RWPE1 (cell line): ENCODE measurements around the gene METTL9.
"Not testable (repeated sequence)": the region's sequence is repeated elsewhere in the genome, so short reads cannot be mapped to it uniquely, and the experiment has no call there.

Experiments used
- CTCF ChIA-PET: fragments of 350-600 bp; sonication (Branson Sonifier 250); formaldehyde crosslinking; extraction: SDS; loops from one replicate; lab custom pipeline; 2021; lab: Yijun Ruan, JAX
- POLR2A ChIA-PET: fragments of 400-600 bp; formaldehyde crosslinking; extraction: SDS; loops from one replicate; lab custom pipeline; 2020; ENCODE audit warnings: antibody characterized with exemption; ENCODE audit not compliant: low non-redundant PET; lab: Yijun Ruan, JAX
- DNase-seq: peaks from one replicate; pipeline ENCODE4 v3.0.0; 2012; ENCODE audit warnings: low spot score
- H3K27ac ChIP-seq: fragments of 450-650 bp; 2 replicates; pipeline ENCODE4 v1.5.1; 2017
- TF ChIP-seq, protein P1 (sequence below): fragments of 450-650 bp; conservative IDR thresholded peaks from 2 replicates; pipeline ENCODE4 v1.5.1; 2017; ENCODE audit warnings: low read depth, mild to moderate bottlenecking

METTL9 gene

DNA sequence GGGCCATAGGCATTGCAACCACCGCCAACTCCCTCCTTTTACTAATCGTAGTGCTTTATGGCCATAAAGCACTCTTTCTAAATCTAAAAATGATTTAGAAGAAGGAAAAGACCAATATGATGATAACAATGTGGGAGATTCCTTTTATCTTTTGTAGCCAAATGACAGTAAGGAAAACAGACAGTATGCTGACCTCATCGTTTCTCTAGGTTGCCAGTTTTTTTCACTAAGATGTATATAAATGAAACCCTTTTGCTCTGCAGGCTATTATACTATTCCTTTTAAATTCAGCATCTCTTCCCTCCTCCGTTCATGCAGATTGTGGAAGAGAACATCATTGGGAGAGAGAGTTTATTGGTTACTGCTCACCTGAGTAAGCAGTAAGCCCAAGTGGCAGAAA, 89.7 kb downstream of the METTL9 start:
- H3K27ac ChIP-seq, result no peak overlapping the region
- CTCF ChIA-PET, result no interaction called here
- TF ChIP-seq, protein P1, sequence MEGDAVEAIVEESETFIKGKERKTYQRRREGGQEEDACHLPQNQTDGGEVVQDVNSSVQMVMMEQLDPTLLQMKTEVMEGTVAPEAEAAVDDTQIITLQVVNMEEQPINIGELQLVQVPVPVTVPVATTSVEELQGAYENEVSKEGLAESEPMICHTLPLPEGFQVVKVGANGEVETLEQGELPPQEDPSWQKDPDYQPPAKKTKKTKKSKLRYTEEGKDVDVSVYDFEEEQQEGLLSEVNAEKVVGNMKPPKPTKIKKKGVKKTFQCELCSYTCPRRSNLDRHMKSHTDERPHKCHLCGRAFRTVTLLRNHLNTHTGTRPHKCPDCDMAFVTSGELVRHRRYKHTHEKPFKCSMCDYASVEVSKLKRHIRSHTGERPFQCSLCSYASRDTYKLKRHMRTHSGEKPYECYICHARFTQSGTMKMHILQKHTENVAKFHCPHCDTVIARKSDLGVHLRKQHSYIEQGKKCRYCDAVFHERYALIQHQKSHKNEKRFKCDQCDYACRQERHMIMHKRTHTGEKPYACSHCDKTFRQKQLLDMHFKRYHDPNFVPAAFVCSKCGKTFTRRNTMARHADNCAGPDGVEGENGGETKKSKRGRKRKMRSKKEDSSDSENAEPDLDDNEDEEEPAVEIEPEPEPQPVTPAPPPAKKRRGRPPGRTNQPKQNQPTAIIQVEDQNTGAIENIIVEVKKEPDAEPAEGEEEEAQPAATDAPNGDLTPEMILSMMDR, result no peak
- DNase-seq, result no peak
- POLR2A ChIA-PET, result no interaction called here

GRCh38 chr16:21690967-21691366, 91.6 kb downstream of the METTL9 start:
- POLR2A ChIA-PET, DNase-seq, CTCF ChIA-PET, H3K27ac ChIP-seq: not testable (repeated sequence)

GRCh38 chr16:21694609-21695008, 95.2 kb downstream of the METTL9 start:
- ChIA-PET POLR2A (no interaction called here), CTCF (interaction anchor here (2.2 kb wide), 1 partner anchor 37 kb away, joined by 7 read pairs; no protein-coding TSS in a partner anchor)
- H3K27ac ChIP-seq, result no peak overlapping the region
- TF ChIP-seq, protein P1, result no peak
- DNase-seq, result no peak

- ChIA-PET CTCF (interaction anchor here (1.1 kb wide), 1 partner anchor 39 kb away, joined by 4 read pairs; no protein-coding TSS in a partner anchor), POLR2A (no interaction called here)
- H3K27ac ChIP-seq, result no peak overlapping the region
- TF ChIP-seq, protein P1, result no peak
- no peak for DNase-seq
These were observed 97.7 kb downstream of the METTL9 start for GRCh38 chr16:21697032-21697431.

GRCh38 chr16:21698169-21699032, 99.0 kb downstream of the METTL9 start:
- H3K27ac ChIP-seq, result no peak overlapping the region
- DNase-seq, result no peak
- TF ChIP-seq, protein P1, result no peak
- ChIA-PET POLR2A (no interaction called here), CTCF (interaction anchor here (0.6 to 1.0 kb wide), 2 partner anchors 41 to 66 kb away, joined by 3 read pairs; no protein-coding TSS in a partner anchor)

DNA sequence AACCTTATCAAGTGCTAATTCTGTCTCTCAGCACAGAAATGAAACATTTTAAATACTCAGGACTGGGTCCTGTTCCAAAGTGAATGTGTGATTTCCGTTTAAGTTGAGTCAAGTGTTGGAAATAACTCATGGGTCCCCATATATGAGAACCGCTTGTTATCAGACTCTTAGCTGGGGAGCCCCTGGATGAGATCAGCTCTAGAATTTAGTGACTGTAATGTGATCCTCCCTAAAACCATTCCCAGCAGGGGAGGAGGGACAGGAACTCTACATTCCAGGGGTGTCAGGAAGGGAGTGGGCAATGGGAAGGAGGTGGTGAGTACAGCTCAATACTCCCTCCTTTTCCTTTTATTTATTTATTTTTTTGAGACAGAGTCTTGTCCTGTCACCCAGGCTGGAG, 101.9 kb downstream of the METTL9 start:
- POLR2A ChIA-PET, result no interaction called here
- DNase-seq, result no peak
- CTCF ChIA-PET, result interaction anchor here (0.6 to 1.2 kb wide), 4 partner anchors 9 to 44 kb away, joined by 3 to 4 read pairs (median 4); no protein-coding TSS in a partner anchor
- TF ChIP-seq, protein P1, result no peak
- no peak overlapping the region for H3K27ac ChIP-seq

GRCh38 chr16:21702276-21702675, 102.9 kb downstream of the METTL9 start:
- POLR2A ChIA-PET, result no interaction called here
- CTCF ChIA-PET, result no interaction called here

More at GRCh38 chr16:21702276-21702675, 102.9 kb downstream of the METTL9 start:
- TF ChIP-seq, protein P1, result no peak
- no peak for DNase-seq
- H3K27ac ChIP-seq, result no peak overlapping the region
